Measurements from ENCODE around the gene PHKG1.
"Not testable (repeated sequence)": the region's sequence is repeated elsewhere in the genome, so short reads cannot be mapped to it uniquely, and the experiment has no call there.

PHKG1 gene

GRCh38 chr7:56110611-56111010 lies 17.9 kb upstream of the PHKG1 start:
- no peak for DNase-seq (ENCODE audit: low spot score)
- H3K4me3 ChIP-seq, result no peak overlapping the region
- no peak overlapping the region for H3K27ac ChIP-seq
- TF ChIP-seq CTCF (IDR thresholded peaks at IDR 0.05), result no peak

GRCh38 chr7:56107954-56108258 lies 15.2 kb upstream of the PHKG1 start:
- Histone ChIP-seq H3K4me3 (no peak overlapping the region), H3K27ac (no peak overlapping the region)
- no peak for DNase-seq (ENCODE audit: low spot score)
- TF ChIP-seq CTCF (IDR thresholded peaks at IDR 0.05), result no peak

GRCh38 chr7:56106108-56107073 lies 13.6 kb upstream of the PHKG1 start, which contains the start of gene CHCHD2:
CHCHD2 (minus strand) TSS chr7:56106476; CDS start chr7:56106413, 63 bp downstream.
- DNase-seq (ENCODE audit: low spot score), result peak; percentile 98
- H3K27ac ChIP-seq, result peak within 1 kb of the TSS; percentile 91 to 94
- peak within 1 kb of the TSS; percentile 96 for H3K4me3 ChIP-seq
- TF ChIP-seq CTCF (IDR thresholded peaks at IDR 0.05), result no peak

- no peak for DNase-seq (ENCODE audit: low spot score)
- Histone ChIP-seq H3K4me3 (peak overlapping the region; percentile 96), H3K27ac (peak overlapping the region; percentile 91 to 94)
- no peak for TF ChIP-seq CTCF (IDR thresholded peaks at IDR 0.05)
Measured at GRCh38 chr7:56105508-56105907, 12.8 kb upstream of the PHKG1 start.

GRCh38 chr7:56104138-56104537 lies 11.4 kb upstream of the PHKG1 start:
- not testable (repeated sequence) for H3K4me3 ChIP-seq; DNase-seq (ENCODE audit: low spot score); H3K27ac ChIP-seq

- no peak for DNase-seq (ENCODE audit: low spot score)
- no peak for TF ChIP-seq CTCF (IDR thresholded peaks at IDR 0.05)
- H3K27ac ChIP-seq, result no peak overlapping the region
- H3K4me3 ChIP-seq, result no peak overlapping the region
Measured at GRCh38 chr7:56099653-56100052, 6.9 kb upstream of the PHKG1 start.

GRCh38 chr7:56098187-56099008 lies 5.6 kb upstream of the PHKG1 start:
- not testable (repeated sequence) for H3K4me3 ChIP-seq; DNase-seq (ENCODE audit: low spot score); H3K27ac ChIP-seq

Measured in coronary artery (tissue), 2 donors.